ENCODE measurements around the gene GALNT9.

DNA sequence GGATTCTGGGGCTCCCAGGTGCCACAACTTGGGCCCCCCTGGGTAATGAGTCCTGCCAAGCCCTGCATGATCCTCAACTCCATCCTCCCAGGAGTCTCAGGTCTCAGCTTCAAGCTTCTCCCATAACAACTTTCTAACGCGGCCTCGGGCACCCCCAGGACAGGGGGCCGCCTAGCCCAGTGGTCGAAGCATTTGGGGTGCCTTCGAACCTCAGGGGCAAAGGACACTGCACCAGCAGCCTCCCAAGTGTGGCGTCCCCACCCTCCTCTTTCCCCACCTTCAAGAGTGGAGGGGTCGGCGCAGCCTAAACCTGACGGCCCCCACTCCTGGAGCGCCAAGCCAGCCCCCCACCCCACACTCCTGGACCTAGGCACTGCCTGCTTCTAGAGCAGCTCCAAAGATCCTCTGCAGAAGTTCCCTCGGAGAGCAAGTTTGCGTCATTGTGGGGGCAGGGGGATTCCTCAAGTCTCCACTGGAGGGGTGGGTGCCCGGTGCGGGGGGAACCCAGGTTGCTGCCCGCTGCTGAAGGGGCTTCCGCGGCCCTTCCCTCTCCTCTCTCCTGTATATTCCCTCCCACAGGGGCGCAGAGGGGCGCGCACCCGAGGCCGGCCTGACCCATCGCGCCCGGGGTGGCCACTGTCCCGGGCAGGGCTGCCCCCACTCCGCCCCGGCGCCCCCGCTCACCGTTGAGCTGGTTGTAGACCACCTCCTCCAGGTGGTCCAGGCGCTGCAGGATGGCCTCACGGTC lies 933 bp downstream of the GALNT9 start:
- TF ChIP-seq, protein P1, sequence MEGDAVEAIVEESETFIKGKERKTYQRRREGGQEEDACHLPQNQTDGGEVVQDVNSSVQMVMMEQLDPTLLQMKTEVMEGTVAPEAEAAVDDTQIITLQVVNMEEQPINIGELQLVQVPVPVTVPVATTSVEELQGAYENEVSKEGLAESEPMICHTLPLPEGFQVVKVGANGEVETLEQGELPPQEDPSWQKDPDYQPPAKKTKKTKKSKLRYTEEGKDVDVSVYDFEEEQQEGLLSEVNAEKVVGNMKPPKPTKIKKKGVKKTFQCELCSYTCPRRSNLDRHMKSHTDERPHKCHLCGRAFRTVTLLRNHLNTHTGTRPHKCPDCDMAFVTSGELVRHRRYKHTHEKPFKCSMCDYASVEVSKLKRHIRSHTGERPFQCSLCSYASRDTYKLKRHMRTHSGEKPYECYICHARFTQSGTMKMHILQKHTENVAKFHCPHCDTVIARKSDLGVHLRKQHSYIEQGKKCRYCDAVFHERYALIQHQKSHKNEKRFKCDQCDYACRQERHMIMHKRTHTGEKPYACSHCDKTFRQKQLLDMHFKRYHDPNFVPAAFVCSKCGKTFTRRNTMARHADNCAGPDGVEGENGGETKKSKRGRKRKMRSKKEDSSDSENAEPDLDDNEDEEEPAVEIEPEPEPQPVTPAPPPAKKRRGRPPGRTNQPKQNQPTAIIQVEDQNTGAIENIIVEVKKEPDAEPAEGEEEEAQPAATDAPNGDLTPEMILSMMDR (IDR thresholded peaks at IDR 0.05) = no peak
- TF ChIP-seq ZFX (IDR thresholded peaks at IDR 0.05; ENCODE audit: borderline replicate concordance) = no peak

All from 22Rv1 (cell line).